DND-41 (cell line): ENCODE results near the gene ITM2C.
A peak's percentile ranks its signal among the peaks of the same experiment; 100 is the strongest.

Experiments
- ATAC-seq: fragments of 200-7000 bp; cut with Tn5 transposase; 3 replicates; pipeline ENCODE4 v1.9.1; 2021; ENCODE audit warnings: low read depth; ENCODE audit not compliant: insufficient read depth
- DNase-seq: peaks from one replicate; pipeline ENCODE4 v3.0.0-alpha.2; 2020
- H2AFZ ChIP-seq: 2 replicates; pipeline ENCODE4 v1.6.0; 2012; ENCODE audit warnings: low read depth, low read length
- H3K27ac ChIP-seq: 2 replicates; pipeline ENCODE4 v1.5.1; 2012; ENCODE audit warnings: low read length, inconsistent platforms
- H3K27me3 ChIP-seq: fragments of 200-600 bp; sonication (generic); 2 replicates; pipeline ENCODE4 v1.6.0; 2012; ENCODE audit warnings: low read length, mild to moderate bottlenecking, inconsistent platforms; ENCODE audit not compliant: insufficient read depth, poor library complexity
- H3K36me3 ChIP-seq: 2 replicates; pipeline ENCODE4 v1.5.1; 2012; ENCODE audit warnings: low read length, inconsistent platforms; ENCODE audit not compliant: insufficient read depth
- H3K4me1 ChIP-seq: 2 replicates; pipeline ENCODE4 v1.5.1; 2012; ENCODE audit warnings: mild to moderate bottlenecking, low read length; ENCODE audit not compliant: insufficient read depth
- H3K4me2 ChIP-seq: 2 replicates; pipeline ENCODE4 v1.6.0; 2012; ENCODE audit warnings: mild to moderate bottlenecking, moderate library complexity, low read length, inconsistent platforms; ENCODE audit not compliant: insufficient read depth
- H3K4me3 ChIP-seq, 2 experiments: fragments of 200-600 bp in 1 of 2; shearing (Covaris generic) in 1 of 2; 2 replicates each; pipeline ENCODE4 v1.5.1; 2012 to 2016; ENCODE audit warnings: inconsistent platforms in 2 of 2, low read length in 2 of 2, mild to moderate bottlenecking in 2 of 2, low read depth in 1 of 2, moderate library complexity in 1 of 2
- H3K79me2 ChIP-seq: 2 replicates; pipeline ENCODE4 v1.6.0; 2012; ENCODE audit warnings: low read length, inconsistent platforms; ENCODE audit not compliant: insufficient read depth
- H3K9ac ChIP-seq: 2 replicates; pipeline ENCODE4 v1.6.0; 2012; ENCODE audit warnings: low read depth, mild to moderate bottlenecking, inconsistent platforms, low read length, moderate library complexity
- H3K9me3 ChIP-seq: 2 replicates; pipeline ENCODE4 v1.5.1; 2012; ENCODE audit warnings: low read length, moderate library complexity, mild to moderate bottlenecking, inconsistent platforms; ENCODE audit not compliant: insufficient read depth, severe bottlenecking
- H4K20me1 ChIP-seq: 2 replicates; pipeline ENCODE4 v1.6.0; 2012; ENCODE audit warnings: low read length; ENCODE audit not compliant: insufficient read depth
- CTCF ChIP-seq: IDR thresholded peaks from 2 replicates; pipeline ENCODE4 v1.5.1; 2012; ENCODE audit warnings: borderline replicate concordance, low read length, moderate library complexity, mild to moderate bottlenecking; ENCODE audit not compliant: poor library complexity, severe bottlenecking; ENCODE audit errors: extremely low read depth
- EZH2 ChIP-seq: IDR thresholded peaks from 3 replicates; pipeline ENCODE4 v1.6.1; 2012; ENCODE audit warnings: borderline replicate concordance, low read depth, mild to moderate bottlenecking, moderate library complexity, low read length, inconsistent platforms; ENCODE audit not compliant: severe bottlenecking

ITM2C gene

GRCh38 chr2:230905448-230906421, 41.0 kb downstream of the ITM2C start:
- Histone ChIP-seq H3K9me3 (no peaks in the 10 kb centered on the region), H3K4me2 (no peak overlapping the region)

GRCh38 chr2:230906471-230907230, 41.9 kb downstream of the ITM2C start:
- DNase-seq (no peak), ATAC-seq (no peak)
- H3K36me3 ChIP-seq: no peaks in the 10 kb centered on the region
- no peak overlapping the region for H2AFZ ChIP-seq
- TF ChIP-seq EZH2 (no peak), CTCF (no peak)
- H3K9ac ChIP-seq: no peak overlapping the region
- H3K9me3 ChIP-seq: no peaks in the 10 kb centered on the region
- no peaks in the 10 kb centered on the region for H3K79me2 ChIP-seq
- H3K4me3 ChIP-seq: no peak overlapping the region
- no peaks in the 10 kb centered on the region for H3K4me1 ChIP-seq
- no peak overlapping the region for H3K4me2 ChIP-seq
- H4K20me1 ChIP-seq: no peaks in the 10 kb centered on the region; the same call in 1 of the 2 replicates
- peaks cover 13% of the 10 kb centered on the region for H3K27me3 ChIP-seq
- no peak overlapping the region for H3K27ac ChIP-seq

More at GRCh38 chr2:230905448-230906421, 41.0 kb downstream of the ITM2C start:
- H3K27me3 ChIP-seq: peaks cover 12% of the 10 kb centered on the region
- peak; percentile 71 for DNase-seq
- H3K79me2 ChIP-seq: no peaks in the 10 kb centered on the region
- TF ChIP-seq EZH2 (no peak), CTCF (no peak)
- no peaks in the 10 kb centered on the region; the same call in 1 of the 2 replicates for H4K20me1 ChIP-seq
- peak; percentile 87 for ATAC-seq
- H3K4me3 ChIP-seq: no peak overlapping the region
- H3K9ac ChIP-seq: no peak overlapping the region
- no peaks in the 10 kb centered on the region for H3K36me3 ChIP-seq
- H2AFZ ChIP-seq: no peak overlapping the region
- no peaks in the 10 kb centered on the region for H3K4me1 ChIP-seq
- no peak overlapping the region for H3K27ac ChIP-seq

- no peaks in the 10 kb centered on the region; the same call in 1 of the 2 replicates for H4K20me1 ChIP-seq
- DNase-seq (no peak), ATAC-seq (no peak)
- no peaks in the 10 kb centered on the region for H3K9me3 ChIP-seq
- no peak overlapping the region for H3K27ac ChIP-seq
- no peaks in the 10 kb centered on the region for H3K4me1 ChIP-seq
- H3K4me2 ChIP-seq: no peak overlapping the region
- TF ChIP-seq CTCF: no peak
- TF ChIP-seq EZH2: no peak
- no peaks in the 10 kb centered on the region for H3K36me3 ChIP-seq
- H3K27me3 ChIP-seq: peaks cover 18% of the 10 kb centered on the region
- no peaks in the 10 kb centered on the region for H3K79me2 ChIP-seq
- H3K4me3 ChIP-seq: no peak overlapping the region
- H3K9ac ChIP-seq: no peak overlapping the region
- no peak overlapping the region for H2AFZ ChIP-seq
Measured at GRCh38 chr2:230907361-230908091, 42.8 kb downstream of the ITM2C start.
